Activated CD4-positive, alpha-beta memory T cell treated with anti-CD3 and anti-CD28 coated beads, Interleukin-2, amount 10 ng/mL, durations not matched to agents 7 days and 5 days (primary cell): ENCODE results near the gene EIF4H. TPM values are rescaled to one million over a fixed set of nuclear protein-coding genes. Genes with fewer than 3 reads are reported as not detected.

ENCODE experiments used
- CTCF ChIA-PET: fragments of 350-600 bp; sonication (Branson Sonifier 250); formaldehyde crosslinking; loops from one replicate; lab custom pipeline; 2021; ENCODE audit warnings: antibody characterized with exemption, inconsistent platforms; lab: Charles Lee
- POLR2A ChIA-PET: fragments of 350-600 bp; sonication (Branson Sonifier 250); formaldehyde crosslinking; loops from one replicate; lab custom pipeline; 2021; ENCODE audit warnings: antibody characterized with exemption; lab: Charles Lee
- DNase-seq: peaks from one replicate; pipeline ENCODE4 v3.0.0-alpha.2; 2020
- H3K27ac Mint-ChIP-seq: one replicate; pipeline ENCODE4 v1.8.0; 2021; ENCODE audit warnings: mild to moderate bottlenecking, mixed read lengths
- H3K27me3 Mint-ChIP-seq: one replicate; pipeline ENCODE4 v1.8.0; 2021; ENCODE audit warnings: mixed read lengths
- H3K36me3 Mint-ChIP-seq: one replicate; pipeline ENCODE4 v1.8.0; 2021; ENCODE audit warnings: low read depth, mixed read lengths
- H3K4me1 Mint-ChIP-seq: one replicate; pipeline ENCODE4 v1.8.0; 2021; ENCODE audit warnings: mixed read lengths
- H3K4me3 Mint-ChIP-seq: one replicate; pipeline ENCODE4 v1.8.0; 2021; ENCODE audit warnings: mild to moderate bottlenecking, mixed read lengths
- H3K9me3 Mint-ChIP-seq: one replicate; pipeline ENCODE4 v1.8.0; 2021; ENCODE audit warnings: mixed read lengths
- total RNA-seq, 2 experiments: library from RNA; stranded (reverse); gene quantifications; one replicate each; pipeline ENCODE4 v1.2.3, GENCODE V29; 2021

EIF4H gene
- total RNA-seq, 2 experiments from 2014 or later = 295 to 320 TPM

- POLR2A ChIA-PET = interaction anchor here (1.2 to 4.0 kb wide), 3 partner anchors 11 to 97 kb away, joined by 3 to 20 read pairs (median 8); partner anchors contain the start of gene LIMK1
- no peak for DNase-seq
- H3K4me3 Mint-ChIP-seq = no peak overlapping the region
- H3K4me1 Mint-ChIP-seq = peaks cover 76% of the 10 kb centered on the region
- H3K27me3 Mint-ChIP-seq = no peaks in the 10 kb centered on the region
- no peak overlapping the region for H3K27ac Mint-ChIP-seq
- H3K36me3 Mint-ChIP-seq = peaks cover 44% of the 10 kb centered on the region
- no peaks in the 10 kb centered on the region for H3K9me3 Mint-ChIP-seq
- CTCF ChIA-PET = interaction anchor here (1.0 to 2.7 kb wide), 4 partner anchors 15 to 221 kb away, joined by 3 to 15 read pairs (median 3); no protein-coding TSS in a partner anchor
Observed at GRCh38 chr7:74179935-74180604, 5.9 kb downstream of the EIF4H start.

- H3K9me3 Mint-ChIP-seq = no peaks in the 10 kb centered on the region
- H3K4me1 Mint-ChIP-seq = peaks cover 78% of the 10 kb centered on the region
- no peaks in the 10 kb centered on the region for H3K27me3 Mint-ChIP-seq
- peaks cover 42% of the 10 kb centered on the region for H3K36me3 Mint-ChIP-seq
- CTCF ChIA-PET = interaction anchor here (1.0 to 2.7 kb wide), 3 partner anchors 16 to 220 kb away, joined by 3 to 15 read pairs (median 3); no protein-coding TSS in a partner anchor
- no peak overlapping the region for H3K4me3 Mint-ChIP-seq
- no peak overlapping the region for H3K27ac Mint-ChIP-seq
- POLR2A ChIA-PET = interaction anchor here (1.2 kb wide), 1 partner anchor 12 kb away, joined by 3 read pairs; no protein-coding TSS in a partner anchor
- no peak for DNase-seq
Observed at GRCh38 chr7:74180866-74181265, 6.7 kb downstream of the EIF4H start.

- Mint-ChIP-seq H3K4me3 (no peak overlapping the region), H3K27me3 (no peaks in the 10 kb centered on the region), H3K36me3 (peaks cover 41% of the 10 kb centered on the region), H3K4me1 (peaks cover 74% of the 10 kb centered on the region), H3K27ac (no peak overlapping the region), H3K9me3 (no peaks in the 10 kb centered on the region)
- ChIA-PET CTCF (interaction anchor here (0.6 kb wide), 1 partner anchor 124 kb away, joined by 3 read pairs; no protein-coding TSS in a partner anchor), POLR2A (interaction anchor here (1.1 to 3.2 kb wide), 3 partner anchors 7 to 21 kb away, joined by 3 to 32 read pairs (median 3); partner anchors contain the start of gene EIF4H)
- DNase-seq = no peak
Observed at GRCh38 chr7:74181821-74182220, 7.7 kb downstream of the EIF4H start.

GRCh38 chr7:74182453-74183090 is 8.4 kb downstream of the EIF4H start:
- Mint-ChIP-seq H3K4me3 (no peak overlapping the region), H3K36me3 (peaks cover 41% of the 10 kb centered on the region), H3K9me3 (no peaks in the 10 kb centered on the region), H3K27me3 (no peaks in the 10 kb centered on the region), H3K4me1 (peaks cover 72% of the 10 kb centered on the region), H3K27ac (peak overlapping the region; percentile 34)
- CTCF ChIA-PET = interaction anchor here (0.6 to 3.7 kb wide), 5 partner anchors 8 to 118 kb away, joined by 3 to 24 read pairs (median 6); partner anchors contain the start of gene EIF4H
- DNase-seq = no peak
- POLR2A ChIA-PET = interaction anchor here (1.2 to 3.2 kb wide), 2 partner anchors 8 to 10 kb away, joined by 3 to 32 read pairs; partner anchors contain the start of gene EIF4H

GRCh38 chr7:74183142-74183541 is 9.0 kb downstream of the EIF4H start:
- H3K4me3 Mint-ChIP-seq = no peak overlapping the region
- H3K4me1 Mint-ChIP-seq = peaks cover 67% of the 10 kb centered on the region
- H3K27me3 Mint-ChIP-seq = no peaks in the 10 kb centered on the region
- ChIA-PET POLR2A (interaction anchor here (1.0 to 3.2 kb wide), 3 partner anchors 9 to 11 kb away, joined by 3 to 32 read pairs (median 4); partner anchors contain the start of gene EIF4H), CTCF (interaction anchor here (0.8 to 3.7 kb wide), 8 partner anchors 9 to 118 kb away, joined by 3 to 24 read pairs (median 5); partner anchors contain the start of gene EIF4H)
- DNase-seq = no peak
- H3K27ac Mint-ChIP-seq = no peak overlapping the region
- peaks cover 42% of the 10 kb centered on the region for H3K36me3 Mint-ChIP-seq
- H3K9me3 Mint-ChIP-seq = no peaks in the 10 kb centered on the region

- H3K4me1 Mint-ChIP-seq = peaks cover 60% of the 10 kb centered on the region
- ChIA-PET POLR2A (interaction anchor here (1.0 to 3.2 kb wide), 3 partner anchors 9 to 10 kb away, joined by 3 to 32 read pairs (median 4); partner anchors contain the start of gene EIF4H), CTCF (interaction anchor here (0.8 to 3.7 kb wide), 10 partner anchors 10 to 218 kb away, joined by 3 to 24 read pairs (median 4); partner anchors contain the start of gene EIF4H)
- DNase-seq = no peak
- no peaks in the 10 kb centered on the region for H3K9me3 Mint-ChIP-seq
- peaks cover 46% of the 10 kb centered on the region for H3K36me3 Mint-ChIP-seq
- H3K4me3 Mint-ChIP-seq = no peak overlapping the region
- no peaks in the 10 kb centered on the region for H3K27me3 Mint-ChIP-seq
- H3K27ac Mint-ChIP-seq = peak overlapping the region; percentile 45
Observed at GRCh38 chr7:74183653-74184450, 9.7 kb downstream of the EIF4H start.

GRCh38 chr7:74185016-74185415 is 10.9 kb downstream of the EIF4H start:
- no peak for DNase-seq
- Mint-ChIP-seq H3K27ac (no peak overlapping the region), H3K4me3 (no peak overlapping the region), H3K4me1 (peaks cover 56% of the 10 kb centered on the region), H3K27me3 (no peaks in the 10 kb centered on the region), H3K36me3 (peaks cover 54% of the 10 kb centered on the region), H3K9me3 (no peaks in the 10 kb centered on the region)
- ChIA-PET POLR2A (interaction anchor here (3.2 kb wide), 1 partner anchor 11 kb away, joined by 32 read pairs; the partner anchor contains the start of gene EIF4H), CTCF (interaction anchor here (3.7 kb wide), 1 partner anchor 11 kb away, joined by 24 read pairs; the partner anchor contains the start of gene EIF4H)

- Mint-ChIP-seq H3K4me1 (peaks cover 51% of the 10 kb centered on the region), H3K4me3 (no peak overlapping the region), H3K27ac (peak overlapping the region; percentile 5), H3K9me3 (no peaks in the 10 kb centered on the region), H3K27me3 (no peaks in the 10 kb centered on the region), H3K36me3 (peaks cover 61% of the 10 kb centered on the region)
- ChIA-PET CTCF (interaction anchor here (0.6 to 3.7 kb wide), 2 partner anchors 11 to 197 kb away, joined by 3 to 24 read pairs; partner anchors contain the start of gene EIF4H), POLR2A (no interaction called here)
- no peak for DNase-seq
Observed at GRCh38 chr7:74185636-74186035, 11.5 kb downstream of the EIF4H start.

- ChIA-PET CTCF (interaction anchor here (0.5 to 1.2 kb wide), 2 partner anchors 10 to 13 kb away, joined by 3 to 5 read pairs; no protein-coding TSS in a partner anchor), POLR2A (interaction anchor here (3.8 kb wide), 1 partner anchor 13 kb away, joined by 11 read pairs; the partner anchor contains the start of gene EIF4H)
- peaks cover 65% of the 10 kb centered on the region for H3K36me3 Mint-ChIP-seq
- no peak overlapping the region for H3K27ac Mint-ChIP-seq
- H3K4me3 Mint-ChIP-seq = no peak overlapping the region
- no peaks in the 10 kb centered on the region for H3K27me3 Mint-ChIP-seq
- H3K4me1 Mint-ChIP-seq = peaks cover 37% of the 10 kb centered on the region
- DNase-seq = no peak
- H3K9me3 Mint-ChIP-seq = no peaks in the 10 kb centered on the region
Observed at GRCh38 chr7:74187915-74188675, 13.9 kb downstream of the EIF4H start.

GRCh38 chr7:74190259-74190658 is 16.1 kb downstream of the EIF4H start:
- peaks cover 16% of the 10 kb centered on the region for H3K4me1 Mint-ChIP-seq
- H3K4me3 Mint-ChIP-seq = no peak overlapping the region
- H3K27me3 Mint-ChIP-seq = no peaks in the 10 kb centered on the region
- peaks cover 81% of the 10 kb centered on the region for H3K36me3 Mint-ChIP-seq
- H3K27ac Mint-ChIP-seq = no peak overlapping the region
- POLR2A ChIA-PET = interaction anchor here (0.7 to 3.8 kb wide), 3 partner anchors 11 to 16 kb away, joined by 3 to 11 read pairs (median 4); partner anchors contain the start of gene EIF4H
- no peak for DNase-seq
- CTCF ChIA-PET = interaction anchor here (0.8 to 5.2 kb wide), 4 partner anchors 8 to 210 kb away, joined by 3 to 39 read pairs (median 6); no protein-coding TSS in a partner anchor
- no peaks in the 10 kb centered on the region for H3K9me3 Mint-ChIP-seq

GRCh38 chr7:74191231-74191630 is 17.1 kb downstream of the EIF4H start:
- Mint-ChIP-seq H3K4me3 (no peak overlapping the region), H3K9me3 (no peaks in the 10 kb centered on the region), H3K27me3 (no peaks in the 10 kb centered on the region), H3K36me3 (peaks cover 83% of the 10 kb centered on the region), H3K4me1 (peaks cover 7% of the 10 kb centered on the region), H3K27ac (no peak overlapping the region)
- DNase-seq = no peak
- CTCF ChIA-PET = interaction anchor here (2.2 to 5.2 kb wide), 2 partner anchors 14 to 209 kb away, joined by 7 to 39 read pairs; no protein-coding TSS in a partner anchor
- POLR2A ChIA-PET = interaction anchor here (1.6 to 3.8 kb wide), 2 partner anchors 12 to 17 kb away, joined by 8 to 11 read pairs; partner anchors contain the start of gene EIF4H
